ENCODE data around the gene CAV3. TPM values are rescaled to one million over a fixed set of nuclear protein-coding genes. Genes with fewer than 3 reads are reported as not detected.

The CAV3 gene
- total and polyA plus RNA-seq, 2 donors (not counting 3 experiments of a cell fraction or from before 2014, with no cell fraction given): not detected

DNA sequence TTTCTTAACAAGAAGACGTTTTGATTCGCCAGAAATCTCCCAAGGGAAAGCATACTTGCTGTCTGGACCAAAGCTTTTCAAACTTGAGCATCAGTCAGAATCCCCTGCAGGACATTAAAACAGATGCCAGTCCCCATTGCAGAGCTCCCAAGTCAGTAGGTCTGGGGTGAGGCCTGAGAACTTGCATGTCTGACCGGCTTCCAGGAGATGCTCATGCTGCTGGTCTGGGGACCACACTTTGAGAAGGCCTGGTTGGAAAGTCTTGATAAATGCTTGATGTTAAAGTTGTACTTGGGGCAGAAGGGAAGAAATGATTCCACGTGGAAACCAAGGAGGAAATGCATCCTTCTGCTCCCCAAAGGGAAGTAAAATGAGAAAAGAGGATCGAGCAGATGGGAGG is 24.3 kb upstream of the CAV3 start:
- H3K9ac ChIP-seq (replicated peaks; ENCODE audit: extremely low read depth, insufficient read depth, low read length): no peak overlapping the region
- H3K4me2 ChIP-seq (ENCODE audit: insufficient read depth, low read length): no peak overlapping the region
- no peaks in the 10 kb centered on the region for H3K27me3 ChIP-seq (ENCODE audit: control insufficient read depth in 2 of 2, insufficient read depth in 2 of 2, low read length in 2 of 2)
- intact Hi-C loops (cut with micrococcal nuclease): no loop called here
- H3K9me3 ChIP-seq (replicated peaks; ENCODE audit: control insufficient read depth, insufficient read depth, low read length): no peaks in the 10 kb centered on the region
- ChIA-PET CTCF (no interaction called here), POLR2A (no interaction called here)
- no peak overlapping the region for H2AFZ ChIP-seq (ENCODE audit: low read depth, low read length)
- H3K4me3 ChIP-seq (replicated peaks in 1 of 3; ENCODE audit: insufficient read depth in 1 of 3, low read depth in 1 of 3, low read length in 3 of 3): no peak overlapping the region
- H3K27ac ChIP-seq (ENCODE audit: insufficient read depth, low read depth, low read length): no peak overlapping the region
- BruUV-seq (replicated peaks): no TSS peak
- dilution Hi-C loops (cut with MboI; ENCODE audit: extremely low pct_ligation_motif_present, low sequenced_read_pairs): no loop called here
- FAIRE-seq (no peak), DNase-seq (ENCODE audit: low read depth, low spot score) (no peak)
- no peak for TF ChIP-seq JUN (IDR thresholded peaks at IDR 0.05; ENCODE audit: borderline replicate concordance, insufficient read depth, insufficient read length, low read depth)
- no peak for TF ChIP-seq EZH2 (IDR thresholded peaks at IDR 0.05; ENCODE audit: borderline replicate concordance, low read depth, low read length, severe bottlenecking)
- no peak for TF ChIP-seq POLR2A (IDR thresholded peaks at IDR 0.05; ENCODE audit: low read depth, low read length)
- no peak for TF ChIP-seq MYC (IDR thresholded peaks at IDR 0.05; ENCODE audit: low read depth, low read length)
- TF ChIP-seq, protein P1, sequence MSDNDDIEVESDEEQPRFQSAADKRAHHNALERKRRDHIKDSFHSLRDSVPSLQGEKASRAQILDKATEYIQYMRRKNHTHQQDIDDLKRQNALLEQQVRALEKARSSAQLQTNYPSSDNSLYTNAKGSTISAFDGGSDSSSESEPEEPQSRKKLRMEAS (IDR thresholded peaks at IDR 0.05; ENCODE audit: insufficient read depth, insufficient read length): no peak
- TF ChIP-seq FOS (IDR thresholded peaks at IDR 0.05; ENCODE audit: borderline replicate concordance, insufficient read depth, low read length): no peak
- TF ChIP-seq, protein P2, sequence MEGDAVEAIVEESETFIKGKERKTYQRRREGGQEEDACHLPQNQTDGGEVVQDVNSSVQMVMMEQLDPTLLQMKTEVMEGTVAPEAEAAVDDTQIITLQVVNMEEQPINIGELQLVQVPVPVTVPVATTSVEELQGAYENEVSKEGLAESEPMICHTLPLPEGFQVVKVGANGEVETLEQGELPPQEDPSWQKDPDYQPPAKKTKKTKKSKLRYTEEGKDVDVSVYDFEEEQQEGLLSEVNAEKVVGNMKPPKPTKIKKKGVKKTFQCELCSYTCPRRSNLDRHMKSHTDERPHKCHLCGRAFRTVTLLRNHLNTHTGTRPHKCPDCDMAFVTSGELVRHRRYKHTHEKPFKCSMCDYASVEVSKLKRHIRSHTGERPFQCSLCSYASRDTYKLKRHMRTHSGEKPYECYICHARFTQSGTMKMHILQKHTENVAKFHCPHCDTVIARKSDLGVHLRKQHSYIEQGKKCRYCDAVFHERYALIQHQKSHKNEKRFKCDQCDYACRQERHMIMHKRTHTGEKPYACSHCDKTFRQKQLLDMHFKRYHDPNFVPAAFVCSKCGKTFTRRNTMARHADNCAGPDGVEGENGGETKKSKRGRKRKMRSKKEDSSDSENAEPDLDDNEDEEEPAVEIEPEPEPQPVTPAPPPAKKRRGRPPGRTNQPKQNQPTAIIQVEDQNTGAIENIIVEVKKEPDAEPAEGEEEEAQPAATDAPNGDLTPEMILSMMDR (IDR thresholded peaks at IDR 0.05; ENCODE audit: extremely low read depth in 1 of 2, insufficient read depth in 1 of 2, low read depth in 1 of 2, low read length in 2 of 2): no peak
- no peak for TF ChIP-seq POLR2AphosphoS5 (IDR thresholded peaks at IDR 0.05; ENCODE audit: insufficient read depth, low read depth, low read length)
- no peak for TF ChIP-seq GATA2 (IDR thresholded peaks at IDR 0.05; ENCODE audit: insufficient read depth, insufficient read length, low read depth, low read length)
- H3K79me2 ChIP-seq (ENCODE audit: control insufficient read depth, insufficient read depth, low read length): no peaks in the 10 kb centered on the region
- no peaks in the 10 kb centered on the region for H3K4me1 ChIP-seq (ENCODE audit: control insufficient read depth, extremely low read depth, insufficient read depth, low read length)
- no peaks in the 10 kb centered on the region for H4K20me1 ChIP-seq (replicated peaks; ENCODE audit: control insufficient read depth, extremely low read depth, insufficient read depth, low read length)
- H3K9me1 ChIP-seq (replicated peaks; ENCODE audit: control insufficient read depth, extremely low read depth, insufficient read depth, low read length): no peaks in the 10 kb centered on the region
- no peaks in the 10 kb centered on the region for H3K36me3 ChIP-seq (ENCODE audit: control insufficient read depth in 2 of 2, extremely low read depth in 1 of 2, insufficient read depth in 2 of 2, low read length in 2 of 2)
